Astrocyte of the spinal cord (primary cell): ENCODE data around the gene NSRP1.
"Not testable (repeated sequence)": the region's sequence is repeated elsewhere in the genome, so short reads cannot be mapped to it uniquely, and the experiment has no call there.

Experiments used
- DNase-seq: peaks from one replicate; pipeline ENCODE4 v3.0.0; 2011; ENCODE audit warnings: low read depth, low spot score
- H3K4me3 ChIP-seq: 2 replicates; pipeline ENCODE4 v1.5.1; 2011; ENCODE audit warnings: low read depth, mild to moderate bottlenecking, low read length, moderate library complexity
- CTCF ChIP-seq: IDR thresholded peaks from 2 replicates; pipeline ENCODE4 v1.5.1; 2012; ENCODE audit warnings: low read depth, mild to moderate bottlenecking, low read length, inconsistent platforms
- in situ Hi-C: cut with HindIII; loops from 2 replicates; pipeline ENCODE4 v1.10.0; 2017; ENCODE audit warnings: low sequenced_read_pairs

NSRP1 gene

GRCh38 chr17:30137158-30137557, 20.5 kb downstream of the NSRP1 start:
- no peak for TF ChIP-seq CTCF
- in situ Hi-C loops, result no loop called here
- no peak overlapping the region for H3K4me3 ChIP-seq
- no peak for DNase-seq

GRCh38 chr17:30147860-30148259, 31.2 kb downstream of the NSRP1 start:
- DNase-seq, H3K4me3 ChIP-seq, in situ Hi-C loops: not testable (repeated sequence)

- no peak for DNase-seq
- no peak overlapping the region for H3K4me3 ChIP-seq
- TF ChIP-seq CTCF, result no peak
- in situ Hi-C loops, result no loop called here
Observed at GRCh38 chr17:30148376-30148775, 31.8 kb downstream of the NSRP1 start.

GRCh38 chr17:30151471-30151870, 34.9 kb downstream of the NSRP1 start:
- no peak for TF ChIP-seq CTCF
- no peak for DNase-seq
- in situ Hi-C loops, result no loop called here
- H3K4me3 ChIP-seq, result no peak overlapping the region

- TF ChIP-seq CTCF, result no peak
- in situ Hi-C loops, result no loop called here
Observed at GRCh38 chr17:30153463-30153862, 36.8 kb downstream of the NSRP1 start.

GRCh38 chr17:30155389-30155788, 38.8 kb downstream of the NSRP1 start:
- no peak for DNase-seq
- no peak for TF ChIP-seq CTCF
- no peak overlapping the region for H3K4me3 ChIP-seq
- in situ Hi-C loops, result no loop called here

More at GRCh38 chr17:30153463-30153862, 36.8 kb downstream of the NSRP1 start:
- DNase-seq, result no peak
- H3K4me3 ChIP-seq, result no peak overlapping the region

- in situ Hi-C loops, result no loop called here
- H3K4me3 ChIP-seq, result no peak overlapping the region
- no peak for TF ChIP-seq CTCF
- no peak for DNase-seq
Observed at GRCh38 chr17:30158896-30159625, 42.4 kb downstream of the NSRP1 start.
